Trophoblast cell (in vitro differentiated cells and primary cell): ENCODE results near the gene SKAP1.
A peak's percentile ranks its signal among the peaks of the same experiment; 100 is the strongest.

ENCODE experiments used
- DNase-seq, 2 donors: peaks; one replicate each; pipeline ENCODE4 v3.0.0-alpha.2; 2016
- H2AFZ ChIP-seq: 2 replicates; pipeline ENCODE4 v1.6.1; 2013; ENCODE audit warnings: low read length, moderate library complexity, mild to moderate bottlenecking; ENCODE audit not compliant: insufficient read depth, poor library complexity
- H2AK5ac ChIP-seq: 2 replicates; pipeline ENCODE4 v1.6.1; 2013; ENCODE audit warnings: mild to moderate bottlenecking, low read length
- H2BK120ac ChIP-seq: 2 replicates; pipeline ENCODE4 v1.6.1; 2013; ENCODE audit warnings: low read length, mild to moderate bottlenecking, moderate library complexity; ENCODE audit not compliant: insufficient read depth, poor library complexity
- H2BK12ac ChIP-seq: 2 replicates; pipeline ENCODE4 v1.6.1; 2013; ENCODE audit warnings: mild to moderate bottlenecking, low read length, moderate library complexity
- H2BK5ac ChIP-seq: 2 replicates; pipeline ENCODE4 v1.6.1; 2013; ENCODE audit warnings: low read length, low read depth, moderate library complexity, mild to moderate bottlenecking; ENCODE audit not compliant: poor library complexity
- H3K14ac ChIP-seq: 2 replicates; pipeline ENCODE4 v1.6.1; 2013; ENCODE audit warnings: mild to moderate bottlenecking, low read length
- H3K18ac ChIP-seq: 2 replicates; pipeline ENCODE4 v1.6.1; 2013; ENCODE audit warnings: mild to moderate bottlenecking, low read length
- H3K23ac ChIP-seq: 2 replicates; pipeline ENCODE4 v1.6.1; 2013; ENCODE audit warnings: low read length
- H3K27ac ChIP-seq: 2 replicates; pipeline ENCODE4 v1.5.1; 2013; ENCODE audit warnings: low read depth, mild to moderate bottlenecking, inconsistent platforms, low read length, moderate library complexity
- H3K27me3 ChIP-seq: 2 replicates; pipeline ENCODE4 v1.6.1; 2013; ENCODE audit warnings: inconsistent platforms, mild to moderate bottlenecking, low read length, moderate library complexity; ENCODE audit not compliant: insufficient read depth
- H3K36me3 ChIP-seq, 2 experiments: 1 replicate in 1 of 2; 2 replicates in 1 of 2; pipeline ENCODE4 v1.6.1; 2013; ENCODE audit warnings: low read length in 2 of 2, mild to moderate bottlenecking in 2 of 2, moderate library complexity in 1 of 2; ENCODE audit not compliant: insufficient read depth in 2 of 2, control insufficient read depth in 1 of 2
- H3K4ac ChIP-seq: 2 replicates; pipeline ENCODE4 v1.6.1; 2013; ENCODE audit warnings: low read depth, mild to moderate bottlenecking, low read length, moderate library complexity
- H3K4me1 ChIP-seq, 2 experiments: 1 replicate in 1 of 2; 2 replicates in 1 of 2; pipeline ENCODE4 v1.6.1; 2013; ENCODE audit warnings: low read length in 2 of 2, mild to moderate bottlenecking in 2 of 2, moderate library complexity in 1 of 2; ENCODE audit not compliant: insufficient read depth in 2 of 2, control insufficient read depth in 1 of 2
- H3K4me2 ChIP-seq: 2 replicates; pipeline ENCODE4 v1.6.1; 2013; ENCODE audit warnings: inconsistent platforms, mild to moderate bottlenecking, low read length, moderate library complexity
- H3K4me3 ChIP-seq: 2 replicates; pipeline ENCODE4 v1.5.1; 2013; ENCODE audit warnings: mild to moderate bottlenecking, low read depth, low read length, inconsistent platforms
- H3K79me1 ChIP-seq: one replicate; pipeline ENCODE4 v1.6.1; 2013; ENCODE audit warnings: low read length
- H3K79me2 ChIP-seq: 2 replicates; pipeline ENCODE4 v1.6.1; 2013; ENCODE audit warnings: low read length, mild to moderate bottlenecking; ENCODE audit not compliant: control insufficient read depth, insufficient read depth, poor library complexity
- H3K9ac ChIP-seq: 2 replicates; pipeline ENCODE4 v1.6.1; 2013; ENCODE audit warnings: mild to moderate bottlenecking, low read length
- H3K9me3 ChIP-seq: 2 replicates; pipeline ENCODE4 v1.6.1; 2013; ENCODE audit warnings: low read depth, mild to moderate bottlenecking, control low read depth, inconsistent platforms, low read length; ENCODE audit not compliant: insufficient read depth
- H4K12ac ChIP-seq: 2 replicates; pipeline ENCODE4 v1.6.1; 2013; ENCODE audit warnings: low read depth, mild to moderate bottlenecking, low read length, moderate library complexity
- H4K8ac ChIP-seq: 2 replicates; pipeline ENCODE4 v1.6.1; 2013; ENCODE audit warnings: low read depth, mild to moderate bottlenecking, low read length, moderate library complexity
- H4K91ac ChIP-seq: one replicate; pipeline ENCODE4 v1.6.1; 2013; ENCODE audit warnings: low read depth, mild to moderate bottlenecking, low read length, moderate library complexity
- whole genome bisulfite sequencing: extraction: QIAGEN DNeasy Blood & Tissue Kit; methylation state at CpG from one replicate; pipeline ENCODE4 v1.1.7; 2013; ENCODE audit warnings: missing lambda C conversion rate; ENCODE audit not compliant: insufficient read length, insufficient coverage; ENCODE audit errors: extremely low coverage; 5-methylcytosine and 5-hydroxymethylcytosine counted together

The SKAP1 gene

GRCh38 chr17:48388955-48389743 is 40.9 kb downstream of the SKAP1 start:
- no peak overlapping the region for H2BK120ac ChIP-seq
- H3K79me2 ChIP-seq: no peaks in the 10 kb centered on the region
- DNase-seq: peak; percentile 71 to 90
- no peak overlapping the region for H3K4me2 ChIP-seq
- no peak overlapping the region for H3K14ac ChIP-seq
- WGBS: no CpG with 5 or more reads among the region's 5 CpGs
- no peak overlapping the region for H2BK12ac ChIP-seq
- H3K9me3 ChIP-seq: no peaks in the 10 kb centered on the region
- H3K4me3 ChIP-seq: no peak overlapping the region
- no peak overlapping the region for H4K91ac ChIP-seq
- no peak overlapping the region for H3K23ac ChIP-seq
- H3K4ac ChIP-seq: no peak overlapping the region
- no peak overlapping the region for H3K27ac ChIP-seq
- no peak overlapping the region for H4K12ac ChIP-seq
- H3K36me3 ChIP-seq: no peaks in the 10 kb centered on the region
- no peaks in the 10 kb centered on the region for H3K4me1 ChIP-seq
- no peak overlapping the region for H4K8ac ChIP-seq
- no peak overlapping the region for H3K9ac ChIP-seq
- no peak overlapping the region for H2AFZ ChIP-seq
- H3K18ac ChIP-seq: no peak overlapping the region
- no peak overlapping the region for H2BK5ac ChIP-seq
- H3K79me1 ChIP-seq: no peaks in the 10 kb centered on the region
- no peaks in the 10 kb centered on the region for H3K27me3 ChIP-seq
- H2AK5ac ChIP-seq: no peak overlapping the region

- no CpG with 5 or more reads among the region's 1 CpG for WGBS
- Histone ChIP-seq H2AFZ (no peak overlapping the region), H2BK12ac (no peak overlapping the region), H2BK5ac (no peak overlapping the region), H3K4me1 (no peaks in the 10 kb centered on the region), H3K9ac (no peak overlapping the region), H3K4me3 (no peak overlapping the region), H3K18ac (no peak overlapping the region), H3K4ac (no peak overlapping the region), H2BK120ac (no peak overlapping the region), H3K79me2 (no peaks in the 10 kb centered on the region), H3K79me1 (no peaks in the 10 kb centered on the region), H4K91ac (no peak overlapping the region), H3K27me3 (no peaks in the 10 kb centered on the region), H4K8ac (no peak overlapping the region), H3K14ac (no peak overlapping the region), H2AK5ac (no peak overlapping the region), H3K23ac (no peak overlapping the region), H3K36me3 (no peaks in the 10 kb centered on the region), H3K27ac (no peak overlapping the region), H4K12ac (no peak overlapping the region), H3K4me2 (no peak overlapping the region), H3K9me3 (no peaks in the 10 kb centered on the region)
- DNase-seq: no peak
Observed at GRCh38 chr17:48386826-48387225, 43.2 kb downstream of the SKAP1 start.

- no peaks in the 10 kb centered on the region for H3K79me1 ChIP-seq
- no peaks in the 10 kb centered on the region for H3K4me1 ChIP-seq
- no peak overlapping the region for H3K9ac ChIP-seq
- no peak overlapping the region for H4K91ac ChIP-seq
- no peak overlapping the region for H2AK5ac ChIP-seq
- H3K9me3 ChIP-seq: no peaks in the 10 kb centered on the region
- WGBS: no CpG with 5 or more reads among the region's 1 CpG
- no peak overlapping the region for H4K8ac ChIP-seq
- no peak overlapping the region for H2BK12ac ChIP-seq
- no peaks in the 10 kb centered on the region for H3K36me3 ChIP-seq
- no peak overlapping the region for H2AFZ ChIP-seq
- H3K14ac ChIP-seq: no peak overlapping the region
- H3K23ac ChIP-seq: no peak overlapping the region
- no peak overlapping the region for H4K12ac ChIP-seq
- H3K4ac ChIP-seq: no peak overlapping the region
- no peak for DNase-seq
- H2BK5ac ChIP-seq: no peak overlapping the region
- no peaks in the 10 kb centered on the region for H3K79me2 ChIP-seq
- no peak overlapping the region for H3K4me3 ChIP-seq
- H3K4me2 ChIP-seq: no peak overlapping the region
- H3K27ac ChIP-seq: no peak overlapping the region
- H2BK120ac ChIP-seq: no peak overlapping the region
- H3K18ac ChIP-seq: no peak overlapping the region
- H3K27me3 ChIP-seq: no peaks in the 10 kb centered on the region
Observed at GRCh38 chr17:48385319-48385718, 44.7 kb downstream of the SKAP1 start.

GRCh38 chr17:48384164-48384563 is 45.9 kb downstream of the SKAP1 start:
- Histone ChIP-seq H4K8ac (no peak overlapping the region), H3K23ac (no peak overlapping the region), H3K27ac (no peak overlapping the region), H4K91ac (no peak overlapping the region), H3K36me3 (no peaks in the 10 kb centered on the region), H3K79me1 (no peaks in the 10 kb centered on the region), H3K9ac (no peak overlapping the region), H2AK5ac (no peak overlapping the region), H3K4me3 (no peak overlapping the region), H3K14ac (no peak overlapping the region), H3K79me2 (no peaks in the 10 kb centered on the region), H2BK120ac (no peak overlapping the region), H3K4me1 (no peaks in the 10 kb centered on the region), H2BK5ac (no peak overlapping the region), H3K4me2 (no peak overlapping the region), H2AFZ (no peak overlapping the region), H4K12ac (no peak overlapping the region), H3K27me3 (no peaks in the 10 kb centered on the region), H2BK12ac (no peak overlapping the region), H3K9me3 (no peaks in the 10 kb centered on the region), H3K18ac (no peak overlapping the region), H3K4ac (no peak overlapping the region)
- WGBS: no CpG with 5 or more reads among the region's 3 CpGs
- no peak for DNase-seq
